Fibroblast of skin of left quadriceps (primary cell): ENCODE data around the gene UGT1A7.
"Not testable (repeated sequence)": the region's sequence is repeated elsewhere in the genome, so short reads cannot be mapped to it uniquely, and the experiment has no call there.

ENCODE experiments used
- DNase-seq, 2 experiments: peaks; one replicate each; pipeline ENCODE4 v3.0.0-alpha.2; 2013; ENCODE audit warnings: low read depth in 2 of 2

Gene UGT1A7

GRCh38 chr2:233681521-233682099, at the start of gene UGT1A7:
UGT1A7 (plus strand) TSS chr2:233681901; CDS start chr2:233681938, 37 bp downstream.
- no peak for DNase-seq

- not testable (repeated sequence) for DNase-seq
These were observed 45.4 kb upstream of the UGT1A7 start, which contains the start of gene UGT1A10 for GRCh38 chr2:233636306-233636705. UGT1A10 (plus strand) TSS chr2:233636448; CDS start chr2:233636523, 75 bp downstream.

- DNase-seq: no peak
These were observed 42.9 kb upstream of the UGT1A7 start for GRCh38 chr2:233638836-233639235.

- no peak for DNase-seq
These were observed 41.8 kb upstream of the UGT1A7 start for GRCh38 chr2:233639860-233640259.

- DNase-seq: no peak
These were observed 38.6 kb upstream of the UGT1A7 start for GRCh38 chr2:233643128-233643527.

GRCh38 chr2:233646033-233646432, 35.7 kb upstream of the UGT1A7 start:
- not testable (repeated sequence) for DNase-seq

GRCh38 chr2:233650981-233651380, 30.7 kb upstream of the UGT1A7 start:
- DNase-seq: no peak

GRCh38 chr2:233651430-233651829, 30.3 kb upstream of the UGT1A7 start:
- no peak for DNase-seq

GRCh38 chr2:233654501-233654900, 27.2 kb upstream of the UGT1A7 start:
- DNase-seq: no peak

- no peak for DNase-seq
These were observed 26.7 kb upstream of the UGT1A7 start for GRCh38 chr2:233655043-233655442.

GRCh38 chr2:233655943-233656342, 25.8 kb upstream of the UGT1A7 start:
- not testable (repeated sequence) for DNase-seq

GRCh38 chr2:233656443-233656842, 25.3 kb upstream of the UGT1A7 start:
- no peak for DNase-seq

- DNase-seq: no peak
These were observed 23.1 kb upstream of the UGT1A7 start for GRCh38 chr2:233658610-233659009.

GRCh38 chr2:233663911-233664310, 17.8 kb upstream of the UGT1A7 start:
- DNase-seq: no peak

- DNase-seq: no peak
These were observed 13.0 kb upstream of the UGT1A7 start for GRCh38 chr2:233668605-233669260.

GRCh38 chr2:233671290-233672161, 10.2 kb upstream of the UGT1A7 start, which contains the start of gene UGT1A9:
UGT1A9 (plus strand) TSS chr2:233671898; CDS start chr2:233671935, 37 bp downstream.
- no peak for DNase-seq

GRCh38 chr2:233672886-233673285, 8.8 kb upstream of the UGT1A7 start:
- no peak for DNase-seq

GRCh38 chr2:233673896-233674295, 7.8 kb upstream of the UGT1A7 start:
- DNase-seq: no peak

GRCh38 chr2:233674314-233674713, 7.4 kb upstream of the UGT1A7 start:
- DNase-seq: no peak

- DNase-seq: no peak
These were observed 6.7 kb upstream of the UGT1A7 start for GRCh38 chr2:233674995-233675394.

- no peak for DNase-seq
These were observed 5.7 kb upstream of the UGT1A7 start for GRCh38 chr2:233676046-233676445.

GRCh38 chr2:233679196-233679595, 2.5 kb upstream of the UGT1A7 start:
- no peak for DNase-seq
